NCI-H2227 treated with DMSO at 0.1 percent for 48 hours (cell line): Measurements from ENCODE around the gene SHROOM3.
A peak's percentile ranks its signal among the peaks of the same experiment; 100 is the strongest.

Source experiments
- DNase-seq: peaks from one replicate; lab custom pipeline; 2025; lab: John Stamatoyannopoulos, UW

Gene SHROOM3

GRCh38 chr4:76540486-76540885 lies 105.5 kb downstream of the SHROOM3 start:
- DNase-seq, result no peak

- DNase-seq, result no peak
These were observed 108.3 kb downstream of the SHROOM3 start for GRCh38 chr4:76543378-76543777.

- no peak for DNase-seq
These were observed 109.7 kb downstream of the SHROOM3 start for GRCh38 chr4:76544725-76545124.

- DNase-seq, result no peak
These were observed 110.3 kb downstream of the SHROOM3 start for GRCh38 chr4:76545226-76545884.

- no peak for DNase-seq
These were observed 111.3 kb downstream of the SHROOM3 start for GRCh38 chr4:76546327-76546726.

GRCh38 chr4:76546759-76547742 lies 112.0 kb downstream of the SHROOM3 start:
- peak; percentile 59 for DNase-seq

- DNase-seq, result no peak
These were observed 113.7 kb downstream of the SHROOM3 start for GRCh38 chr4:76548704-76549103.

- no peak for DNase-seq
These were observed 114.7 kb downstream of the SHROOM3 start for GRCh38 chr4:76549765-76550164.

GRCh38 chr4:76550966-76551780 lies 116.1 kb downstream of the SHROOM3 start:
- DNase-seq, result no peak

- DNase-seq, result no peak
These were observed 119.6 kb downstream of the SHROOM3 start for GRCh38 chr4:76554630-76555029.

GRCh38 chr4:76556452-76556851 lies 121.4 kb downstream of the SHROOM3 start:
- no peak for DNase-seq

GRCh38 chr4:76558396-76559235 lies 123.6 kb downstream of the SHROOM3 start:
- no peak for DNase-seq

GRCh38 chr4:76559236-76560071 lies 124.4 kb downstream of the SHROOM3 start:
- DNase-seq, result no peak

GRCh38 chr4:76562161-76562560 lies 127.1 kb downstream of the SHROOM3 start:
- no peak for DNase-seq

GRCh38 chr4:76562836-76563453 lies 127.9 kb downstream of the SHROOM3 start:
- no peak for DNase-seq

GRCh38 chr4:76563454-76564122 lies 128.6 kb downstream of the SHROOM3 start:
- DNase-seq, result no peak

GRCh38 chr4:76564123-76564915 lies 129.3 kb downstream of the SHROOM3 start:
- no peak for DNase-seq

GRCh38 chr4:76568262-76568661 lies 133.2 kb downstream of the SHROOM3 start:
- no peak for DNase-seq

GRCh38 chr4:76569225-76569624 lies 134.2 kb downstream of the SHROOM3 start:
- no peak for DNase-seq
